Sciatic nerve (tissue), 2 donors: ENCODE data around the gene SLC16A10. TPM values are rescaled to one million over a fixed set of nuclear protein-coding genes. Genes with fewer than 3 reads are reported as not detected.
"Not testable (repeated sequence)": the region's sequence is repeated elsewhere in the genome, so short reads cannot be mapped to it uniquely, and the experiment has no call there.

ENCODE experiments used
- ATAC-seq: fragments of 200-7000 bp; cut with Tn5 transposase; one replicate; pipeline ENCODE4 v1.9.1; 2020; ENCODE audit warnings: mild to moderate bottlenecking, moderate library complexity
- DNase-seq: peaks from one replicate; pipeline ENCODE4 v3.0.0-alpha.2; 2020; ENCODE audit warnings: low spot score
- intact Hi-C: fragments of 100-400 bp; cut with DNase I; formaldehyde crosslinking; loops from one replicate; pipeline ENCODE4 v1.14.2; 2022
- total RNA-seq: library from RNA; stranded (reverse); fragmentation: NEBNext Ultra II Directional; extraction: Animal tissue kit (Norgen Biotek cat#: 25700); gene quantifications from one replicate; pipeline ENCODE4 v1.2.1, GENCODE V29; 2021
- donor health status: DM: no; HTN: no; CAD: no.
- donor health status: DM: no; HTN: no; CAD: no.

SLC16A10 gene
- total RNA-seq, 1 donor from 2014 or later = 3.1 TPM

GRCh38 chr6:111076024-111076695, 11.1 kb upstream of the SLC16A10 start:
- intact Hi-C loops = no loop called here
- no peak for ATAC-seq
- no peak for DNase-seq

GRCh38 chr6:111080698-111081097, 6.6 kb upstream of the SLC16A10 start:
- DNase-seq (no peak), ATAC-seq (no peak)
- intact Hi-C loops = no loop called here

- intact Hi-C loops = no loop called here
- ATAC-seq = no peak
- DNase-seq = no peak
Measured at GRCh38 chr6:111086685-111087084, 618 bp upstream of the SLC16A10 start.

DNA sequence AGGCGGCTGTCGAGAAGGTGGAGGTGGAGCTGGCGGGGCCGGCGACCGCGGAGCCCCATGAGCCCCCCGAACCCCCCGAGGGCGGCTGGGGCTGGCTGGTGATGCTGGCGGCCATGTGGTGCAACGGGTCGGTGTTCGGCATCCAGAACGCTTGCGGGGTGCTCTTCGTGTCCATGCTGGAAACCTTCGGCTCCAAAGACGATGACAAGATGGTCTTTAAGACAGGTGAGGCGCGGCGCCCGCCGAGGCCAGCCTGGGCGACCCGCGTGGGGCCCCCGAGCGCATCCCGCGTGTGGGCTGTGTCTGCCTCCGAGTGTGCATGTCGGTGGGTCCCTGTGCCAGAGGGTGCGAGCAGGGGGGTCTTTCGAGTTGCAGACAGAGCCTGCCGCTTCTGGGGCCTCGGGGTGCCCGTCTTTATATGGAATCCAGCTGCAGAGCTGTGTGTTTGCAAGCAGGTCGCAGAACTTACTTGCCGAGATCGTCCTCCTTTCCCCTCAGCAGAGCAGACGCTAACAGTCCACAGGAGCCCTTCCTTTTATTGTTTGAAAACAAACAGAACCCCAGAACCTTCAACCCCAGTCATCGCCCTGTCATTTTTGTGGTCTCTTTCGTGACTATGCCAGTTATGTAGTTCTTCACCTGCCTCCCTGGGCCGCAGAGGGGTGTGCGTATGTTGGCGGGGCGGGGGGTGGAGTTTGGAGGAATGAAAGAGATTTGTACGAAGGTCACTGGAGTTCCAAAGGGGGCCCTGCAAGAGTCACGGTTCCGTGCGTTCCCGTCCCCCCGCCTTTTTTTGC, 766 bp downstream of the SLC16A10 start:
- DNase-seq (no peak), ATAC-seq (no peak)
- intact Hi-C loops = no loop called here

- ATAC-seq (no peak), DNase-seq (no peak)
- intact Hi-C loops = no loop called here
Measured at GRCh38 chr6:111088668-111089003, 1.3 kb downstream of the SLC16A10 start.

GRCh38 chr6:111090766-111091165, 3.5 kb downstream of the SLC16A10 start:
- ATAC-seq = no peak
- intact Hi-C loops = no loop called here
- no peak for DNase-seq

DNA sequence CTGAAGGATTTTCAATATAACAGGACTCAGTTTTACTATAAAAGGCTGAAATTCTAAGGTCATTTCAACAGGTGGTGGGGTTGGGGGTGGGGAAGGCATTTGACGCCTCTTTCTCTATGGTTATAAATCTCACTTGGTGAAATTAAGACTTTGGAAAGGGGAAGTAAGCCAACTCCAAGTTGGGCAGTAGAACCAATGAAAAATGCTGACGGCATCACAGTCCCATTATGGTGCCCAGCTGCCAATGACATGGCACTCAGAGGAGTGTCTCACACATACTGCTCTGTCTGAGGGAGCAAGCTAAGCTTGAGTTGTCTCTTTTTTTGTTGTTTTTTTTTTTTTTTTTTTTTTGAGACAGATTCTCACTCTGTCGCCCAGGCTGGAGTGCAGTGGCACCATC, 4.7 kb downstream of the SLC16A10 start:
- intact Hi-C loops = no loop called here
- no peak for DNase-seq
- no peak for ATAC-seq

DNA sequence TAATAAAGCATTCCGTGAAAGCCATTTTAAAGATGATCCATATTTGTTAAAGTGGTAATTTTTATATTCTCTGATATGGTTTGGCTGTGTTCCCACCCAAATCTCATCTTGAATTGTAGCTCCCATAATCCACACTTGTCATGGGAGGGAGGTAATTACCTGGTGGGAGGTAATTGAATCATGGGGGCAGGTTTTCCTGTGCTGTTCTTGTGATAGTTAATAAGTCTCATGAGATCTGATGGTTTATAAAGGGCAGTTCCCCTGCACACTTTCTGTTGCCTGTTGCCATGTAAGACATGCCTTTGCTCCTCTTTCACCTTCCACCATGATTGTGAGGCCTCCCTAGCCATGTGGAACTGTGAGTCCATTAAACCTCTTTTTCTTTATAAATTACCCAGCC, 8.2 kb downstream of the SLC16A10 start:
- DNase-seq, ATAC-seq, intact Hi-C loops: not testable (repeated sequence)

- intact Hi-C loops = no loop called here
- DNase-seq (no peak), ATAC-seq (no peak)
Measured at GRCh38 chr6:111096246-111096645, 8.9 kb downstream of the SLC16A10 start.

DNA sequence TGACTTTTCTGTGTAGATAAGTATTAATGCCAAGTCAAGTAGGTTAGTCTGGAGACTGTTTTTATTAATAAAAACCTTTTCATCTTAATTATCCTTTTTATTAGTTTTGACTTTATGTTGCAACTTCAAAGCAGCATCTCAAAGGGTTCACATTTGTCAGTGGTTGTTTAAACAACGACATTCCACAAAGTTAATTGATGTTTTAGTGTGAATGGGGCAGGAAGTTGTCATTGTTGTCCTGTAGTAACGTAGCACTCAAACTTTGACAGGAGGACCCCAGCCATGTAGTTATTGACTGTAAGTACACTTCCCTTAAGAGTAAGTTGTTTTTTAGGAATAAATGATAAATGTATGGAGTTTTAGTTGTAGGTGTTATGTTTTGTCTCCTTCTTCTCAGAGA, 11.3 kb downstream of the SLC16A10 start:
- DNase-seq = no peak
- no peak for ATAC-seq
- intact Hi-C loops = no loop called here

- DNase-seq = no peak
- ATAC-seq = no peak
- intact Hi-C loops = no loop called here
Measured at GRCh38 chr6:111101987-111102386, 14.7 kb downstream of the SLC16A10 start.

DNA sequence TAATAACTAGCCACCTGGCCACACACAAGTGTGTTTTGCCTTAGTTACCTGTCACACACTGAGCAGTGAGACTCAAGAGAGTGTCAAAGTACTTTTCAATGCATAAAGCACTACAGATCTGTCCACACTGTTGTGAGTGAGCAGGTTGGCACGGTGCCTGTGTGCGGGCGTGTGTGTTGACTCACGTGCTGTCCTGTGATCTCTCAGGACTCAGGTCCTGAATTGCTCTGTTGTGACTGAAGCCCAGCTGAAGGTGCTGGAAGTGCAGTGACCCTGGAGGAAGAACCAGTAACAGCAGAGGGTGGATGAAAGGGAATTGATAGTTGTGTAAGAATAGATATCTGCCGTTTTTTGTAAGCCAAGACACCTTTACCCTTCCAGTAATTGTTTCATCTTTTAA, 18.3 kb downstream of the SLC16A10 start:
- intact Hi-C loops = no loop called here
- no peak for DNase-seq
- peak; percentile 32 for ATAC-seq

DNA sequence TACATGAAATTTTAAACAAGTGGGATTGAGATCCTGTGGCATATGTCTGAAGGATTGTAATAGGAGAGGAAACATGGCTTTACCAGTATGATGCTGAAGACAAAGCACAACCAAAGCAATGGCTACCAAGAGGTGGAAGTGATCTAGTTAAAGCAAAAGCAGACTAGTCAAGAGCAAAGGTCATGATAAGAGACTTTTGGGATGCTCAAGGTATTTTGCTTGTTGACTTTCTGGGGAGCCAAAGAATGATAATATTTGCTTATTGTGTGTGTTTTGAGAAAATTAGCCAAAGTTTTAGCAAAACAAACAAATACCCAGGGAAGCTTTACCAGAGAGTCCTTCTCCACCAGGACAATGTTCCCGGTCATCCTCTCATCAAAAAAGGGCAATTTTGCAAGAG, 20.3 kb downstream of the SLC16A10 start:
- no peak for DNase-seq
- intact Hi-C loops = no loop called here
- no peak for ATAC-seq

- no peak for ATAC-seq
- no peak for DNase-seq
- intact Hi-C loops = no loop called here
Measured at GRCh38 chr6:111110036-111110435, 22.7 kb downstream of the SLC16A10 start.

DNA sequence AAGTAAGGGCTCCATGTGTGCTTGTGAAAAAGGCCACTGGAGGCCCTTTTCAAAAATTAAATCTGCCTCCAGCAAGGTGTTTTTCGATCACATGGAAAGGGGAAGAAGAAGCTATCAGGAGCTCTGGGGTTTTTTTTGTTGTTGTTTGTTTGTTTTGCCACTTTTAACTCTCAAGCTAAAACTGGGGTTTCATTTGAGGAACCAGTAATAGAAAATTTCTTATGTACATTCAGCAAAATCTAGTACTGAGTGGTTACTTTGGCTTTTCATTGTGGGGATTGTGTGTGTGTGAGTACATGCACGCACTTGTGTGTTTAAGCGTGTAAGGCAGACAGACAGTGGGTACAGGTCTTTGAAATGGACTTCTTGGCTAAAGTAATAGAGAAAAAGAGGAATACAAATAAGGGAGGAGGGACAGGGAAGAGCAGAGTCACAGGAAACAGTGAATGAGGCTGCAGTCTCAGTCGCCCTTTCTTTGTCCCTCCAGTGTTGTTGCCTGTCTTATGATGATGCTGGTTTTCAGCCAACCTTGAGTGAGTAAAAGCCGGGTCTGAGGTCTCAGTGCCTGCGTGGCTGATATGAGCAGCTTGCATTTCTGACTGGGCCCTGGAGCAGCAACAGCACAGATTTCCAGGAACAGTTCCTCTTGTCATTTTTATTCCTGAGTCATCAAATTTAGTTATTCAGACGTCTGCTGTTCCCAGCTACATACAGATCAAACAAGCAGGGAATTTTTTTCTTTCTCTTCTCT, 26.2 kb downstream of the SLC16A10 start:
- peak; percentile 61 for ATAC-seq
- intact Hi-C loops = no loop called here
- DNase-seq = no peak

- ATAC-seq = no peak
- intact Hi-C loops = no loop called here
- DNase-seq = no peak
Measured at GRCh38 chr6:111114087-111114443, 26.8 kb downstream of the SLC16A10 start.

GRCh38 chr6:111114482-111114881, 27.2 kb downstream of the SLC16A10 start:
- intact Hi-C loops = no loop called here
- no peak for DNase-seq
- ATAC-seq = no peak

DNA sequence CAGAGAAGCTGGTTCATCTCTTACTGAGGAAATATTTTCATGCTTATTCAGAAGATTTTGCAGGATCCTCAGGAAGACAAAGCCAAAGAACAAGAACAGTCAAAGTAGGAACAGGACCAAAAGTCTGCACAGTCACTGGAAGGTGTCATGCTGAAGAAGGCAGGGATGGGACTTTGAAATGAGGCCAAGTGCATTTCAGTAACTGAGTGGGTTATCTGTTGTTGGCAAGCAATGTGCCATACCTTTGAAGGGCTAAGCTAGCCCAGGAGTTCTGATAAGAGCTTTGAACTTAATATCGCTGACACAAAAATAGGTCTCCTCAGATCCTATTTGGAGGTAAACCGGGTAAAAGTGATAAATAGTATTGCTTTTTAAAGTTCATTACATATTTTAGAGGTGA, 31.5 kb downstream of the SLC16A10 start:
- no peak for DNase-seq
- intact Hi-C loops = no loop called here
- no peak for ATAC-seq

DNA sequence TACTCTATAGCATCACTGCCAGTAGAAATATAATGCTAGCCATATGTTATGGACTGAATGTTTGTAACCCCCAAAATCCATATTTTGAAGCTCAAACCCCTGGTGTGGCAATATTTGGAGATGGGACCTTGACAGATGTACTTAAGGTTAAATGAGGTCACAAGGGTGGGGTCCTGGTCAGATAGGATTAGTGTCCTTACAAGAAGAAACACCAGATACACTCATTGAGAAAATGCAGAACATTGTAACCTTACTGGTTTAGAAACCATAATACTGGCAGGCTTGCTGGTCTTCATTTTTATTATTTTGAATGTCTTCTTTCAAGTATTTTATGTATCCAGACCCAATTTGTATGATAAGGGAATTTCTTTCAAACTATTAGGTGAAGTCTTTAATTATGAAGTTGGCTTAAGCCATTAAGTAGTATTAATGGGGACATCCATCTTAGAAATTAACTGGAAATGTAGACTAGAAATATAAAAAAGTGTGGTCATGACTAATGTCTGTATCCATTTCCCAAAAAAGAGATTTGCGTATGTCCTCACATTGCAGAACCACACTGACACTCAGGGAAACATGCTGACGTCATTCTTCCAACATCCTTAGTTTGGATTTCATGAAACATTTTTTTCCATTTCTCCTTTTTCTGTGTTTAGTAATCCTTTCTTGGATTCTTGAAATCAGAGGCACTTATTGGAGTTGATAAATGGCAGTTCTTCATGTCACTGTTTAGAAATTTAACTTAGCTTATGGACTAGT, 32.4 kb downstream of the SLC16A10 start:
- intact Hi-C loops = no loop called here
- DNase-seq (no peak), ATAC-seq (no peak)
